HepG2 (cell line): ENCODE measurements around the gene RNF13. TPM values are rescaled to one million over a fixed set of nuclear protein-coding genes. Genes with fewer than 3 reads are reported as not detected.

Source experiments
- AHR ChIP-seq: IDR thresholded peaks from 2 replicates; pipeline ENCODE4 v1.6.1; 2018; ENCODE audit warnings: missing genetic modification reagents, missing compliant biosample characterization
- ATF7 ChIP-seq, 2 experiments: fragments of 450-650 bp in 1 of 2; sonication (generic) in 1 of 2; formaldehyde crosslinking in 1 of 2; IDR thresholded peaks; 2 replicates each; pipeline versions ENCODE4 v1.4.0 to v1.6.1; 2016 to 2020; ENCODE audit warnings: antibody characterized with exemption in 1 of 2, mild to moderate bottlenecking in 1 of 2, missing genetic modification reagents in 1 of 2
- CREB1 ChIP-seq, 2 experiments: fragments of 450-650 bp in 1 of 2; IDR thresholded peaks; 2 replicates each; pipeline ENCODE4 v1.6.1; 2016 to 2017; ENCODE audit warnings: control low read depth in 1 of 2, mild to moderate bottlenecking in 1 of 2, missing compliant biosample characterization in 1 of 2, missing genetic modification characterization in 1 of 2
- HIC2 ChIP-seq: sonication (generic); formaldehyde crosslinking; IDR thresholded peaks from 2 replicates; pipeline ENCODE4 v1.9.0; 2022; ENCODE audit warnings: low read depth, missing genetic modification reagents
- MAFG ChIP-seq: sonication (generic); formaldehyde crosslinking; IDR thresholded peaks from 2 replicates; pipeline ENCODE4 v1.5.1; 2020; ENCODE audit warnings: mild to moderate bottlenecking, missing genetic modification reagents
- MTA3 ChIP-seq: sonication (generic); formaldehyde crosslinking; IDR thresholded peaks from 2 replicates; pipeline ENCODE4 v1.4.0; 2020; ENCODE audit warnings: missing genetic modification reagents
- MTF2 ChIP-seq: sonication (generic); formaldehyde crosslinking; IDR thresholded peaks from 2 replicates; pipeline ENCODE4 v1.5.0; 2020; ENCODE audit warnings: missing genetic modification reagents, borderline replicate concordance
- NFATC3 ChIP-seq: sonication (generic); formaldehyde crosslinking; IDR thresholded peaks from 2 replicates; pipeline ENCODE4 v1.5.1; 2020; ENCODE audit warnings: mild to moderate bottlenecking, missing genetic modification reagents
- REST ChIP-seq, 2 experiments: IDR thresholded peaks; 2 replicates each; pipeline ENCODE4 v1.6.1; 2011 to 2012; ENCODE audit warnings: low read length in 2 of 2, borderline replicate concordance in 1 of 2, low read depth in 1 of 2, mild to moderate bottlenecking in 1 of 2, moderate library complexity in 1 of 2
- SALL1 ChIP-seq: sonication (generic); formaldehyde crosslinking; IDR thresholded peaks from 2 replicates; pipeline ENCODE4 v1.8.0; 2022; ENCODE audit warnings: mild to moderate bottlenecking, missing genetic modification reagents
- STAG1 ChIP-seq: sonication (generic); formaldehyde crosslinking; IDR thresholded peaks from 2 replicates; pipeline ENCODE4 v1.4.0; 2020; ENCODE audit warnings: missing genetic modification reagents
- TARDBP ChIP-seq: sonication (generic); formaldehyde crosslinking; IDR thresholded peaks from 2 replicates; pipeline ENCODE4 v1.8.0; 2022; ENCODE audit warnings: mild to moderate bottlenecking, missing genetic modification reagents
- ZNF225 ChIP-seq: sonication (generic); formaldehyde crosslinking; IDR thresholded peaks from 2 replicates; pipeline ENCODE4 v1.4.0; 2020; ENCODE audit warnings: mild to moderate bottlenecking, missing genetic modification reagents
- ZNF282 ChIP-seq: fragments of 450-650 bp; IDR thresholded peaks from 2 replicates; pipeline ENCODE4 v1.6.1; 2018; ENCODE audit not compliant: partially characterized antibody
- ZNF367 ChIP-seq: sonication (generic); formaldehyde crosslinking; IDR thresholded peaks from 2 replicates; pipeline ENCODE4 v1.4.0; 2020; ENCODE audit warnings: missing genetic modification reagents, borderline replicate concordance
- ZNF431 ChIP-seq: sonication (generic); formaldehyde crosslinking; IDR thresholded peaks from 2 replicates; pipeline ENCODE4 v1.9.0; 2022; ENCODE audit warnings: missing genetic modification reagents, low read depth, mild to moderate bottlenecking, borderline replicate concordance
- ZNF530 ChIP-seq: sonication (generic); formaldehyde crosslinking; IDR thresholded peaks from 2 replicates; pipeline ENCODE4 v1.5.0; 2020; ENCODE audit warnings: low read depth, mild to moderate bottlenecking, missing genetic modification reagents
- ZNF678 ChIP-seq: sonication (generic); formaldehyde crosslinking; IDR thresholded peaks from 2 replicates; pipeline ENCODE4 v1.4.0; 2020; ENCODE audit warnings: mild to moderate bottlenecking, missing genetic modification reagents
- ZNF790 ChIP-seq: sonication (generic); formaldehyde crosslinking; IDR thresholded peaks from 2 replicates; pipeline ENCODE4 v1.8.0; 2022; ENCODE audit warnings: missing genetic modification reagents, mild to moderate bottlenecking, borderline replicate concordance
- polyA plus RNA-seq, 8 experiments: library from polyadenylated mRNA; depleted of rRNA in 3 of 8; stranded (reverse) in 7 of 8; unstranded in 1 of 8; fragments of >200 nt; fragmentation: Illumina TruSeq in 4 of 8; extraction: Trizol in 4 of 8; gene quantifications; 2 replicates each; pipeline versions ENCODE4 v1.2.1 to v1.2.3, GENCODE V29; 2011 to 2016; ENCODE audit warnings: low read depth in 4 of 8, missing spikeins in 1 of 8, mixed read lengths in 1 of 8; ENCODE audit not compliant: insufficient read depth in 1 of 8
- total RNA-seq, 5 experiments: library from RNA; depleted of rRNA; stranded (reverse); fragments of >200 nt; fragmentation: Illumina TruSeq; extraction: Trizol; gene quantifications; 2 replicates each; pipeline ENCODE4 v1.2.3, GENCODE V29; 2016; ENCODE audit warnings: low read depth in 1 of 5
- TF ChIP-seq, protein P1 (sequence below): sonication (generic); formaldehyde crosslinking; IDR thresholded peaks from 2 replicates; pipeline ENCODE4 v1.9.0; 2022; ENCODE audit warnings: missing genetic modification reagents, mild to moderate bottlenecking, borderline replicate concordance
- TF ChIP-seq, protein P2 (sequence below): sonication (generic); formaldehyde crosslinking; IDR thresholded peaks from 2 replicates; pipeline ENCODE4 v1.4.0; 2020; ENCODE audit warnings: missing genetic modification reagents

Gene RNF13
- total and polyA plus RNA-seq, 2 of the 13 experiments (the other 11 are each of a cell fraction or from before 2014, with no cell fraction given) = 39.8 to 46.0 TPM

GRCh38 chr3:149971403-149972075, 158.5 kb downstream of the RNF13 start (continued):
- TF ChIP-seq CREB1 (IDR thresholded peaks at IDR 0.05) (no peak), CREB1 (CRISPR knock-in tag; IDR thresholded peaks at IDR 0.05) (no peak), REST (IDR thresholded peaks at IDR 0.05; ENCODE audit: borderline replicate concordance in 1 of 2, low read depth in 1 of 2, low read length in 2 of 2) (no peak), ATF7 (IDR thresholded peaks at IDR 0.05) (no peak), ATF7 (CRISPR knock-in tag; IDR thresholded peaks at IDR 0.05) (0 out of 2 replicates have a peak, but pooled peaks have one; percentile 4), ZNF225 (CRISPR knock-in tag) (no peak), ZNF678 (no peak), STAG1 (CRISPR knock-in tag) (no peak), ZNF530 (CRISPR knock-in tag) (no peak), TARDBP (no peak), AHR (CRISPR knock-in tag) (no peak), MAFG (no peak), MTA3 (no peak), NFATC3 (CRISPR knock-in tag) (no peak), ZNF367 (CRISPR knock-in tag) (no peak), MTF2 (CRISPR knock-in tag) (no peak), ZNF431 (CRISPR knock-in tag) (no peak; the same call in 1 of the 2 replicates), HIC2 (CRISPR knock-in tag) (no peak), SALL1 (CRISPR knock-in tag) (0 out of 2 replicates have a peak, but pooled peaks have one; percentile 42), ZNF790 (CRISPR knock-in tag) (no peak), ZNF282 (no peak)
- TF ChIP-seq, protein P1, sequence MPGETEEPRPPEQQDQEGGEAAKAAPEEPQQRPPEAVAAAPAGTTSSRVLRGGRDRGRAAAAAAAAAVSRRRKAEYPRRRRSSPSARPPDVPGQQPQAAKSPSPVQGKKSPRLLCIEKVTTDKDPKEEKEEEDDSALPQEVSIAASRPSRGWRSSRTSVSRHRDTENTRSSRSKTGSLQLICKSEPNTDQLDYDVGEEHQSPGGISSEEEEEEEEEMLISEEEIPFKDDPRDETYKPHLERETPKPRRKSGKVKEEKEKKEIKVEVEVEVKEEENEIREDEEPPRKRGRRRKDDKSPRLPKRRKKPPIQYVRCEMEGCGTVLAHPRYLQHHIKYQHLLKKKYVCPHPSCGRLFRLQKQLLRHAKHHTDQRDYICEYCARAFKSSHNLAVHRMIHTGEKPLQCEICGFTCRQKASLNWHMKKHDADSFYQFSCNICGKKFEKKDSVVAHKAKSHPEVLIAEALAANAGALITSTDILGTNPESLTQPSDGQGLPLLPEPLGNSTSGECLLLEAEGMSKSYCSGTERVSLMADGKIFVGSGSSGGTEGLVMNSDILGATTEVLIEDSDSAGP (CRISPR knock-in tag) = no peak
- TF ChIP-seq, protein P2, sequence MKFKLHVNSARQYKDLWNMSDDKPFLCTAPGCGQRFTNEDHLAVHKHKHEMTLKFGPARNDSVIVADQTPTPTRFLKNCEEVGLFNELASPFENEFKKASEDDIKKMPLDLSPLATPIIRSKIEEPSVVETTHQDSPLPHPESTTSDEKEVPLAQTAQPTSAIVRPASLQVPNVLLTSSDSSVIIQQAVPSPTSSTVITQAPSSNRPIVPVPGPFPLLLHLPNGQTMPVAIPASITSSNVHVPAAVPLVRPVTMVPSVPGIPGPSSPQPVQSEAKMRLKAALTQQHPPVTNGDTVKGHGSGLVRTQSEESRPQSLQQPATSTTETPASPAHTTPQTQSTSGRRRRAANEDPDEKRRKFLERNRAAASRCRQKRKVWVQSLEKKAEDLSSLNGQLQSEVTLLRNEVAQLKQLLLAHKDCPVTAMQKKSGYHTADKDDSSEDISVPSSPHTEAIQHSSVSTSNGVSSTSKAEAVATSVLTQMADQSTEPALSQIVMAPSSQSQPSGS (CRISPR knock-in tag) = no peak
